Activated naive CD8-positive, alpha-beta T cell treated with anti-CD3 and anti-CD28 coated beads, Interleukin-2, amount 10 ng/mL, durations not matched to agents 7 days and 5 days (primary cell): ENCODE measurements around the gene POU2F2. TPM values are rescaled to one million over a fixed set of nuclear protein-coding genes. Genes with fewer than 3 reads are reported as not detected.
"Not testable (repeated sequence)": the region's sequence is repeated elsewhere in the genome, so short reads cannot be mapped to it uniquely, and the experiment has no call there.

Source experiments
- ATAC-seq: fragments of 150-1000 bp; cut with Tn5 transposase; one replicate; pipeline ENCODE4 v1.10.0; 2021; ENCODE audit warnings: low read depth, moderate library complexity
- POLR2A ChIA-PET: fragments of 350-600 bp; sonication (Branson Sonifier 250); formaldehyde crosslinking; loops from one replicate; lab custom pipeline; 2021; ENCODE audit warnings: antibody characterized with exemption; lab: Charles Lee
- DNase-seq: peaks from one replicate; pipeline ENCODE4 v3.0.0; 2021
- H3K27ac Mint-ChIP-seq: one replicate; pipeline ENCODE4 v1.8.0; 2022; ENCODE audit warnings: mild to moderate bottlenecking, mixed read lengths
- H3K27me3 Mint-ChIP-seq: one replicate; pipeline ENCODE4 v1.8.0; 2022; ENCODE audit warnings: mild to moderate bottlenecking, moderate library complexity, mixed read lengths
- H3K36me3 Mint-ChIP-seq: one replicate; pipeline ENCODE4 v1.8.0; 2021; ENCODE audit warnings: mild to moderate bottlenecking, mixed read lengths
- H3K4me1 Mint-ChIP-seq: one replicate; pipeline ENCODE4 v1.8.0; 2021; ENCODE audit warnings: mixed read lengths
- H3K4me3 Mint-ChIP-seq: one replicate; pipeline ENCODE4 v1.8.0; 2022; ENCODE audit warnings: mild to moderate bottlenecking, moderate library complexity, mixed read lengths
- H3K9me3 Mint-ChIP-seq: one replicate; pipeline ENCODE4 v1.8.0; 2021; ENCODE audit warnings: mixed read lengths
- total RNA-seq, 2 experiments: library from RNA; stranded (reverse); gene quantifications; one replicate each; pipeline ENCODE4 v1.2.3, GENCODE V29; 2021

The POU2F2 gene
- total RNA-seq, 2 experiments from 2014 or later = 33.0 to 33.9 TPM

DNA sequence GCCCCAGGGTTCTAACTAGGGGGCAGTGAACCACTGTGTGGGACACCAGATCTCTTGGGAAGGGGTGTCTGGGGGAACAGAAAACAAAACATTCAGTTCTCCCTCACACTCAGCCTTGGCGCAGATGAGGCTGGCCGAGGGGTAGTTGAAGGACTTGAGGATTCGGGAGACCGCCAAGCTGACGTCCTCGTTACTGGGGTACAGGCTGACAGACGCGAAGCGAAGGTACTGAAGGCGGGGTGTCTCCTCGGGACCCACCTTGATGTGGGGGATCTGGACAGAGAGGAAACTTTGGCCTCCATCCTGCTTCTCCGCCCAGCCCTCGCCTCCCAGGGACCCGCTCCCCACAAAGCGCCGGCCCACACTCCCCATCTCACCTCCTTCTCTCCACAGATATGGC, 69.9 kb downstream of the POU2F2 start:
- Mint-ChIP-seq H3K4me1 (no peaks in the 10 kb centered on the region), H3K27me3 (peaks cover 8% of the 10 kb centered on the region), H3K4me3 (no peak overlapping the region), H3K9me3 (no peaks in the 10 kb centered on the region), H3K27ac (no peak overlapping the region), H3K36me3 (no peaks in the 10 kb centered on the region)
- DNase-seq (no peak), ATAC-seq (no peak)
- POLR2A ChIA-PET = no interaction called here

DNA sequence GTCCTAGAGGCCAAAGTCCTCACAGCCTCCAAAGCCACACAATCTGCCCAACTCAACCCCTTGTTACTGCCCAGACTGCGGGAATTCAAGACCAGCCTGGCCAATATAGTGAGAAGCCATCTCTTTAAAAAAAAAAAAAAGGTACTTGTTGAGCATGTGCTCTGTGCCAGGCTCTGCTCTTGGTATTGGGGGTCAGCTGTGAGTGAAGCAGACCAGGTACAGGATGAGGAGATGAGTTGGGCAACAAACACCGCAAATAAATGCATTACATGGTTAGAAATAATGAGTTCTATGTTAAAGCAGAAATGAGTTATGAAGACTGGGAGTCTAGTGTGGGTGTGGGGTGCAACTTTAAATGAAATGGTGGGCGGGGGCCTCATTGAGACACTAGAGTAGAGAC, 72.1 kb downstream of the POU2F2 start:
- DNase-seq (no peak), ATAC-seq (no peak)
- H3K4me1 Mint-ChIP-seq = no peaks in the 10 kb centered on the region
- peaks cover 8% of the 10 kb centered on the region for H3K27me3 Mint-ChIP-seq
- no peaks in the 10 kb centered on the region for H3K9me3 Mint-ChIP-seq
- H3K27ac Mint-ChIP-seq = peak overlapping the region; percentile 6
- no peaks in the 10 kb centered on the region for H3K36me3 Mint-ChIP-seq
- no peak overlapping the region for H3K4me3 Mint-ChIP-seq
- POLR2A ChIA-PET = no interaction called here

DNA sequence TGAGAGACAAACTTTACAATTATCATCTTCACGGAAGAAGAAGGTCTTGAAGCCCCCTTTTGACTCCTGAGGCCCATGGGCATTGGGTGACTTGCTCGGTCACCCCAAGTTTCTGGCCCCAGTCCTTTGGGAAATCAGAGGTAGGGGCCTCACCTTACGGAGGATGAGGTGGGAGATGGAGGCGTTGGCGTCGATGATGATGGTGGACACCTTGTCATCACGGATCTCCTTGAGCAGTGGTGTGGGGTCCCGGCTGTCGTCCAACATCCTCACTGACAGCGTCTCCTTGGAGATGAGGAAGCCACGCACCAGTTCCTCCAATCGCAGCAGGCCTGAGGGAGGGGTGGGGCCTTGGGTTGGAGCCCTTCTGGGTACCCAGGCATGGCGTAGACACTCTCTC, 73.0 kb downstream of the POU2F2 start:
- Mint-ChIP-seq H3K36me3 (no peaks in the 10 kb centered on the region), H3K9me3 (no peaks in the 10 kb centered on the region), H3K27me3 (peaks cover 8% of the 10 kb centered on the region), H3K4me1 (no peaks in the 10 kb centered on the region), H3K4me3 (no peak overlapping the region), H3K27ac (no peak overlapping the region)
- POLR2A ChIA-PET = no interaction called here
- ATAC-seq = no peak
- DNase-seq = no peak

DNA sequence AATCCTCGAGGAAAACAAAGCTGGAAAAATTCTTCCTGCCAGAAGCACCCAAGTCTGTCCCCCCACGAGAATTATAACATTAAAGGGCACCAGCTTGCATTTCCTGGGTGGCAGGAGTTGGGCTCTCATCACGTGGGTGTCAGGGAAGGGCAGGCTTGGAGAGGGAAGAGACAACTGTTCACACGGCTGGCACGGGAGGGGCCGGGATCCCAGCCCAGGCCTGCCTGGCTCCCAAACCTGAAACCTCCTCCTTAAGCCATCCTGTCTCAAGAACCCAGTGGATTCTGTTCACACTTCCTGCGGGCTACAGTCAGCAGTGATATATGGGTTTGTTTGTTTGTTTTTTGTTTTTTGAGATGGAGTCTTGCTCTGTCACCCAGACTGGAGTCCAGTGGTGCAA, 74.4 kb downstream of the POU2F2 start:
- Mint-ChIP-seq H3K36me3 (no peaks in the 10 kb centered on the region), H3K27me3 (peaks cover 8% of the 10 kb centered on the region), H3K4me3 (no peak overlapping the region), H3K4me1 (no peaks in the 10 kb centered on the region), H3K27ac (no peak overlapping the region), H3K9me3 (no peaks in the 10 kb centered on the region)
- POLR2A ChIA-PET = no interaction called here
- ATAC-seq (no peak), DNase-seq (no peak)

DNA sequence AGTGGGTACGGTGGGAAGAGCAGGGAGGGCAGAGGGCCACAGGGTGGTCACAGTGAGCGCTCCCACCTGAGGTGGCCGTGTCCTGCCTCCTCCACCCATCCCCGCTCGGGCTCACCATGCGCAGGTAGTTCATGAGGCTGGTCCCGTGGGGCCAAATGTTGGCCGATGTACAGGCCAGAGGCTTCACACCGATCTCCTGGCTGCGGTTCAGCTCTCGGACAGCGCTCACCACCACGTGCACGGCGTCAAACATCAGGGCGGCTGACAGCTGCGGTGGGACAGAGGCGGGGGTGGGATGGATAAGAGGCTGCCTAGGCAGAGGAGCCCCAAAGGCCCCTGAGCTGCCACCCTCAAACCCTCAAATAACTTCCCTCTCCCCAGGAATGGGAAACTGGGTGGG, 78.0 kb downstream of the POU2F2 start:
- no peak for DNase-seq
- Mint-ChIP-seq H3K9me3 (no peaks in the 10 kb centered on the region), H3K4me3 (no peak overlapping the region), H3K27me3 (peaks cover 5% of the 10 kb centered on the region), H3K36me3 (no peaks in the 10 kb centered on the region), H3K4me1 (peaks cover 3% of the 10 kb centered on the region), H3K27ac (no peak overlapping the region)
- ATAC-seq = no peak
- POLR2A ChIA-PET = no interaction called here

DNA sequence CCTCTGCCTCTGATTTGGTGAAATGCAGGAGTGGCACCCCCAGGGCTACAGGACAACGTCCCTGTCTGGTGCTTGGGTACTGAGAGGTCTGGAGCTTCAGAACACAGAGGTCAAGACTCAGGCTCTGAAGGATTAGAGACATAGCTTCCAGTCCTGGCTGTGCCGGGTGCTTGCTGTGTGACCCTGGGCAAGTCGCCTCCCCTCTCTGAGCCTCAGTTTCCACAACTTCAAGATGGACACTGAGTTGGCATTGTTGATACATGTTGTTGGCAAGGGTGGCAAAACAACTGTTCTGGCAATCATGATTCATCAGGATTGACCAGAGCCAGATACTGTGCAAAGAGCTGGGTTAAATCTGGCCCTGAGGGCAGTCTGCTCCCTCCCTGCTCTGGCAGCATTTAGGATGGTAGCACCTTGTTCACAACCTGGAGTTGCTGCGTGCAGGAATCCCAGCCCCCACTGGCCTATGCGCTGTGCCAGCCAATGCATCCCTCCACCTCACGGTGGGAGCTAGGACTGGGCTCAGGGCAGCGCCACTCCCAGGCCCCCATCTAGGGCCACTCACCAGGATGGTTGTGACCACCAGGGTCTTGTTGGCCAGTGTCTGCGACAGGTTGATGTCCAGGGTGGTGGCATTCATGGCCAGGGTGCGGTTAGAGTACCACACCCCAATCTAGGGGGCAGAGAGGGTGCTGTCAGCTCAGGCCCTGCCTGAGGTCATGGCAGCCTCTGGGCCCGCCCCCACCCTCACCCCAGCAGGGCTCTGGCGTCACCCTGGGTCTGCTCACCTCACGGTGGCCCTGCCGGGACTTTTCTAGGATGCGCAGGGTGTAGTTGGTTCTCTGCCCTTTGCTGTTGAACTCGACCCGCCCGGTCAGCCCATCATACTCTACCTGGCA, 79.0 kb downstream of the POU2F2 start:
- POLR2A ChIA-PET = no interaction called here
- ATAC-seq (no peak), DNase-seq (no peak)
- Mint-ChIP-seq H3K27me3 (no peaks in the 10 kb centered on the region), H3K36me3 (no peaks in the 10 kb centered on the region), H3K9me3 (no peaks in the 10 kb centered on the region), H3K4me3 (no peak overlapping the region), H3K4me1 (peaks cover 4% of the 10 kb centered on the region), H3K27ac (no peak overlapping the region)

DNA sequence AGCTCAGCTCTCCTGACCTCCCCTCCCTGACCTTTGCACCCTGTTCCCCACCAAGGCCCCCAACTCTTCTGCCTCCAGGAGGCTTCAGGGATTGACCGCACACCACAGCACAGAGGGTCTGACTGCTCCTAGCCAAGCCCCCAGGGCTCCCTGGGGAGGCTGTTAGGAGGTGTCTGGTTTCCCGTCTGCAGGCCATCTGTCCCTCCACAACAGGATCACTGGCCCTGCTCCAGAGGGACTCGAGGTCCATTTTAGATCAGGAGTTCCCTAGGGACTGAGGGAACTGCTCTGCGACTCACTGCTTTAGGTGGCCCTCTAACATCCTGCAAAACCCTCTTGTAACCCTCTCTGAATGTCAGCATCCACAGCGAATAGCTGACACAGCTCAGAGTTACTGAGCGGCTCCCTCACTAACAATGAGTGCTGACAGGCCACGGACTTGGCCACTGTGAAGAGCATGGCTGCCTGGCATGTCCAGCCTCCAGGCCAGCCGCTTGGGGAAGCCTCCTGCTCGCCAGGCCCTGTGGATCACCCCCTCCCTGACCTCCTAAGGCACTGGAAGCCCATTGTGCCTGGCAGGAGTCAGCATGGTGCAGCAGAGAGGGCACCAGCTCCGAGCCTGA, 79.9 kb downstream of the POU2F2 start:
- Mint-ChIP-seq H3K4me1 (peaks cover 4% of the 10 kb centered on the region), H3K36me3 (no peaks in the 10 kb centered on the region), H3K27ac (no peak overlapping the region), H3K9me3 (no peaks in the 10 kb centered on the region), H3K27me3 (no peaks in the 10 kb centered on the region), H3K4me3 (no peak overlapping the region)
- DNase-seq = no peak
- POLR2A ChIA-PET = interaction anchor here (1.6 kb wide), 1 partner anchor 168 kb away, joined by 3 read pairs; no protein-coding TSS in a partner anchor
- ATAC-seq = no peak

DNA sequence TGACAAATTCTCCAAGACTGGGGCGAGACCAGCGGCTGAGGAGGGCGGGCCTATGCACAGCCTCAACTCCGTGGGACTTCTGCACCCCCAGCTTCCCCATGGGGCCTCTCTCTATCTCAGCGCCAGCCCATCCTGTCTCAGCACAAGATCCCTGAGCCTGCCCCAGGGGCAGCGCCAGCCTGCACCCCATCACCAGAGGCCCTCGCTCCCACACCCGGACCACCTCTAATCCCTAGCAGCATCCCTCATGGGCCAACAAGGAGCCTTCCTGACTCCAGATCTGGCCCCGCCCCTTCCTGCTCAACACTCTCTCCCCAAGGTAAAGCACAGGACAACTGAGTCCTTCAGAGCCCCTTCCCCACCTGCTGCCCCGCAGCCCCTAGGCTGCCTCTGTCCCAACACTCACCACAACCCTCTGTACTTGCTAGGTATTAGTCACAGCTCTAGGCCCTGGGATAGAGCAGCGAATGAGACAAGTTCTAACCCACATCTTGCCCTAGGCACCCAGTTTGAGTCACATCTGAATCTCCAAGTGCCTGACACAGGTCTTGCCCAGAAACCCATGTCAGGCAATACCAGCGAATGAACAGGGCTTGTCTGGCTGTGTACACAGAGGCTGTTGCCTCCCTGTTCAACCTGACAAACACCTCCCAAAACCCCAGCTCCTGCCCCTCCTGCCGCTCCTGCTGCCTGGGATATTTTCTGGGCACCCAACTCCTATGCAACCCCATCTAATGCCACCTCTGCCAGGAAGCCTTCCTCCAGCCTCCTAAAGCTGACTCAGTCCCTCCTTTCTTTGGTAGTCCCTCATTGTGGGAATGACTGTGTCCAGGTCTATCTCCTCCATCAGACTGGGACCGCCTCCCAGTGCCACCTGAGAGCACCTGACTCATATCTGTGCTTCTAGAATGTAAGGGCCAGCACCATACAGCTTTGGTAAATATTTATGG, 80.8 kb downstream of the POU2F2 start:
- ATAC-seq (peak; percentile 38), DNase-seq (no peak)
- Mint-ChIP-seq H3K27ac (no peak overlapping the region), H3K36me3 (no peaks in the 10 kb centered on the region), H3K9me3 (no peaks in the 10 kb centered on the region), H3K4me1 (peaks cover 4% of the 10 kb centered on the region), H3K4me3 (no peak overlapping the region), H3K27me3 (no peaks in the 10 kb centered on the region)
- POLR2A ChIA-PET = interaction anchor here (1.6 kb wide), 1 partner anchor 167 kb away, joined by 3 read pairs; no protein-coding TSS in a partner anchor

DNA sequence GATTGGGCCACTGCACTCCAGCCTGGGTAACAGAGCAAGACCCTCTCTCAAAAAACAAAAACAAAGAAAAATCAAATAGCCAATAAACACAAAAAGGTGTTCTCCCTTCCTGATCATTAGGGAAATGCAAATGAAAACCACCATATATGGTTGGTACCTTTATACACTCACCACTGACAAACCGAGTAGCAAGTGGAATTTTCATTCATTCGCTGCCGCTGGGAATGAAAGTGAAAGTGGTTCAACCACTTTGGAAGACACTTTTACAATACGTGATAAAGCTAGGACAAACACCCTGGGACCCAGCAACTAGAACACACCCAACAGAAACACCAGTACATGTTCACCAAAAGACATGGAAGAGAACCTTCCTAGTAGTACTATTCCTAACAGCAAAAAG, 83.3 kb downstream of the POU2F2 start:
- H3K9me3 Mint-ChIP-seq = no peaks in the 10 kb centered on the region
- POLR2A ChIA-PET = no interaction called here
- H3K4me3 Mint-ChIP-seq = peak overlapping the region; percentile 66
- no peak for DNase-seq
- peak; percentile 44 for ATAC-seq
- H3K27me3 Mint-ChIP-seq = peaks cover 5% of the 10 kb centered on the region
- H3K36me3 Mint-ChIP-seq = no peaks in the 10 kb centered on the region
- peak overlapping the region; percentile 80 for H3K27ac Mint-ChIP-seq
- peaks cover 4% of the 10 kb centered on the region for H3K4me1 Mint-ChIP-seq

DNA sequence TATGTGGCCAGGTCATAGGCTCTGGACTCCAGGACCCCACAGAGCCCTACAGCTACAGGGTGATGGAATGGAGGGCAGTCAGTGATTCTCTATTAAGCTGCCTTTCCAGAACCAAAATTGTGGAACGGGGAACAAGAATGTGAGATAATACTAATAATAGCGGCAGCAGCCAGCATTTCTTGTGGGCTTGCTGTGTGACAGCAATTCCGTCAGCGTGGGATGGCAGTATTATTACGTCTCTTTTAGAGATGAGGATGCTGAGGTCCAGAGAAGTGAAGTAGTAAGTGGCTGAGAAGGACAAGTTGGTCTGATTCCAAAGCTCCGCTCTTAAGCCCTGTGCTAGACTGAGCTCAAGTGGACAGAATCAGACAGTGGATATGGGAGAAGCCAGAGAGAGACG, 86.7 kb downstream of the POU2F2 start:
- no peak for ATAC-seq
- H3K9me3 Mint-ChIP-seq = no peaks in the 10 kb centered on the region
- H3K4me1 Mint-ChIP-seq = peaks cover 4% of the 10 kb centered on the region
- no peak overlapping the region for H3K27ac Mint-ChIP-seq
- peaks cover 9% of the 10 kb centered on the region for H3K27me3 Mint-ChIP-seq
- no peak overlapping the region for H3K4me3 Mint-ChIP-seq
- no peaks in the 10 kb centered on the region for H3K36me3 Mint-ChIP-seq
- DNase-seq = no peak
- POLR2A ChIA-PET = no interaction called here

DNA sequence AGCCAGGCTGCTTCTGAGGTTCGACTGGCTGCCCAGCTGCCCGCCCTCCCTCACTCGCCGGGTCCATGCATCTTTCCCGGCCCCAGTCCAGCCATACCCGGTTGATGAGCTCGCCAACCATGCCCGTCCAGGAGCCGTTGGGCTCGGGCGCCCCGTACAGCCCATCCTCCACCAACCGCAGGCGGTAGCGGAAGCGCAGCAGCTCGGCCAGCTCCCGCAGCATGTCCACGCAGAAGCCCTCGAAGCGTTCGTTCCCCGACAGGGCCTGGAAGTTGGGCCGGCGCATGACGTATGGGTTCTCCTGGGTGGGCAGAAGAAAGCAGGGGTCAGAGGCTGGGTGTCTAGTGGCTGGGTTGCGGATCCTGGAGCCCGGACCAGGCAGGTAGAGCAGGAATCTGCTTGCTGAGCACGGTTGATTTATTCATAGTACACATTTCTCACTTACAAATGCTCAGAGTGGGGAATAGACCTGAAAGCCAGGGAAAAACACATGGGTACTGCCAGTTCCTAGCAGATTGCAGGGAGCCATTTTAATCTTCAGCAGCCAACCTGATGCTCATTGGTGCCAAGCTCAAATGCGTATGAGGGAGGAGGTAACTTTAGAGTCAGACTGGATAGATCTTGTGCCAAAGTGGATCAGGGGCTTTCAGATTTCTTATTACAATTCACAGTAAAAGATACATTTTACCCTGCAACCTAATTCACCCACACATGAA, 89.6 kb downstream of the POU2F2 start:
- no peaks in the 10 kb centered on the region for H3K4me1 Mint-ChIP-seq
- DNase-seq (no peak), ATAC-seq (no peak)
- no peaks in the 10 kb centered on the region for H3K36me3 Mint-ChIP-seq
- peaks cover 9% of the 10 kb centered on the region for H3K27me3 Mint-ChIP-seq
- H3K27ac Mint-ChIP-seq = no peak overlapping the region
- no peak overlapping the region for H3K4me3 Mint-ChIP-seq
- POLR2A ChIA-PET = no interaction called here
- no peaks in the 10 kb centered on the region for H3K9me3 Mint-ChIP-seq

DNA sequence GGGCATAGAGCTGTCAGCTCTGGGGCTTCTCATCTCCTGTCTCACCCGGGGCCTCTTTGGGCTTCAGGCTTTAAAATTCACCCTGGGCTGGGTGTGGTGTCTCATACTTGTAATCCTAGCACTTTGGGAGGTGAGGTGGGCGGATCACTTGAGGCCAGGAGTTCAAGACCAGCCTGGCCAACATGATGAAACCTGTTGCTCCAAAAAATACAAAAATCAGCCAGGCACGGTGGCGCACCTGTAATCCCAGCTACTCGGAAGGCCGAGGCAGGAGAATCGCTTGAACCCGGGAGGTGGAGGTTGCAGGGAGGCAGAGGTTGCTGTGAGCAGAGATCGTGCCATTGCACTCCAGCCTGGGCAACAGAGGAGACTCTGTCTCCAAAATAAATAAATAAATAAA, 91.8 kb downstream of the POU2F2 start:
- ATAC-seq, H3K36me3 Mint-ChIP-seq, H3K9me3 Mint-ChIP-seq, H3K4me3 Mint-ChIP-seq, DNase-seq, H3K27me3 Mint-ChIP-seq, H3K4me1 Mint-ChIP-seq, POLR2A ChIA-PET, H3K27ac Mint-ChIP-seq: not testable (repeated sequence)

DNA sequence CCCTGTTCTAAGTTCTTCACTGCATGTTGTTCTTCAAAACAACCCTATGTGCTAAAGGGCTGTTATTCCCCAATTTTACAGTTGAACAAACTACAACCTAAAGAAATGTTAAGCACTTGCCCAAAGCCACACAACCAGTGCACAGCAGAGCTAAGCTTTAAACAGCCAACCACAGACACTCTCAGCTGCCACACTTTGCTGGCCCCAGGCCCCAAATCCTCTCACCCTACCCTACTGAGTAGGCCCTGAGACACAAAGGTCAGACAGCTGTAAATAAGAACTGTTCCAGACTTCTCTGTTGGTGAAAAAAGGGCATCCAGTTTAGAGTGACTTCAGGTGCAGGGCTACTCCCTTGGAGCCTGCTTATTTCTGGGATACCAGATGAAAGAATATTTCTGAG, 92.2 kb downstream of the POU2F2 start:
- Mint-ChIP-seq H3K4me1 (no peaks in the 10 kb centered on the region), H3K36me3 (no peaks in the 10 kb centered on the region), H3K9me3 (no peaks in the 10 kb centered on the region), H3K27ac (no peak overlapping the region), H3K4me3 (no peak overlapping the region), H3K27me3 (peaks cover 5% of the 10 kb centered on the region)
- POLR2A ChIA-PET = no interaction called here
- ATAC-seq = no peak
- no peak for DNase-seq
